Activated CD4-positive, alpha-beta T cell treated with anti-CD3 and anti-CD28 coated beads, Interleukin-2, amount 10 ng/mL, durations not matched to agents 24 days and 14 days (primary cell): ENCODE measurements around the gene ALKBH5. TPM values are rescaled to one million over a fixed set of nuclear protein-coding genes. Genes with fewer than 3 reads are reported as not detected.
A peak's percentile ranks its signal among the peaks of the same experiment; 100 is the strongest.

ENCODE experiments used
- DNase-seq: peaks from one replicate; pipeline ENCODE4 v3.0.0; 2022
- H3K27ac Mint-ChIP-seq: one replicate; pipeline ENCODE4 v1.8.0; 2022; ENCODE audit warnings: mild to moderate bottlenecking, mixed read lengths
- H3K27me3 Mint-ChIP-seq: one replicate; pipeline ENCODE4 v1.8.0; 2022; ENCODE audit warnings: mixed read lengths
- H3K36me3 Mint-ChIP-seq: one replicate; pipeline ENCODE4 v1.8.0; 2022; ENCODE audit warnings: low read depth, mild to moderate bottlenecking, mixed read lengths
- H3K4me1 Mint-ChIP-seq: one replicate; pipeline ENCODE4 v1.8.0; 2021; ENCODE audit warnings: mixed read lengths
- H3K4me3 Mint-ChIP-seq: one replicate; pipeline ENCODE4 v1.8.0; 2022; ENCODE audit warnings: mild to moderate bottlenecking, moderate library complexity, mixed read lengths
- H3K9me3 Mint-ChIP-seq: one replicate; pipeline ENCODE4 v1.8.0; 2021; ENCODE audit warnings: mixed read lengths
- intact Hi-C: fragments of 100-400 bp; cut with micrococcal nuclease; formaldehyde crosslinking; loops from one replicate; pipeline ENCODE4 v1.15.1; 2023
- total RNA-seq: library from RNA; stranded (reverse); gene quantifications from 2 replicates; pipeline ENCODE4 v1.2.3, GENCODE V29; 2022

The ALKBH5 gene
- total RNA-seq, 1 donor from 2014 or later, result 158 TPM

DNA sequence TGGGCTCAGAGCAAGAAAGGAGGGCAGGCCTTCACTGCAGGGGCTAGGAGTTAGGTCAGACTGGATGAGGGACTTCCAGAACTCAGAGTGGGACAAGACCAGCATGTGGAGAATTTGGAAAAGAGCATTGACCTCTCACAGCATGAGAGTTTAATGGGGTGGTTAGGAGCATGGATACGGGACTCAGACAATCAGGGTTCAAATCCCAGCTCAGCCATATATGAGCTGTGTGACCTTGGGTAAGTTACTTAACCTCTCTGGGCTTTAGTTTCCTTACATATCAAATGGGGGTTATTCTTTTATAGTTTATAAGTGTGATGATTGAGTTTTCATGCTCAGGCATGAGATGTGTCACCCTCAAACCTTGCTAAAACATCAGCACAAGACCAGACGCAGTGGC is 37.4 kb upstream of the ALKBH5 start:
- no peak overlapping the region for H3K27ac Mint-ChIP-seq
- H3K27me3 Mint-ChIP-seq, result no peaks in the 10 kb centered on the region
- no peaks in the 10 kb centered on the region for H3K36me3 Mint-ChIP-seq
- no peaks in the 10 kb centered on the region for H3K4me1 Mint-ChIP-seq
- no peak for DNase-seq
- no peaks in the 10 kb centered on the region for H3K9me3 Mint-ChIP-seq
- no peak overlapping the region for H3K4me3 Mint-ChIP-seq
- intact Hi-C loops, result no loop called here

DNA sequence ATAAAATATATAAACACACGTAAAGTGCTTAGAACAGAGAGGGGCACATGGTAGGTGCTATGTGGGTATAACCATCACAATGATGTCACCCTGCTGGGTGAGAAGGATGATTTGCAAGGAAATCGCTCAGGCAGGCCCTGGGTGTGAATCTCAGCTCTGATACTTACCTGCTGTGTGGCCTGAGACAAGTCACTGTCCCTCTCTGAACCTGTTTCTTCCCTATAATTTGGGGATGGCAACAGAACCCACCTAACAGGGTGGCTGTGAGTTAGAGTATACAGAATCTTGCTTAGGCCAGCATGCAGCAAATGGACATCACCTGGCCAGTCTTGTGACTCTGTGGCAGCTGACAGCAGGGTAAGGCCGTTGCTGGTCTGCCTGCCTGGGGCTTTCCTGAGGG is 36.6 kb upstream of the ALKBH5 start:
- H3K4me3 Mint-ChIP-seq, result no peak overlapping the region
- no peaks in the 10 kb centered on the region for H3K4me1 Mint-ChIP-seq
- H3K27ac Mint-ChIP-seq, result no peak overlapping the region
- H3K9me3 Mint-ChIP-seq, result no peaks in the 10 kb centered on the region
- intact Hi-C loops, result no loop called here
- H3K36me3 Mint-ChIP-seq, result no peaks in the 10 kb centered on the region
- H3K27me3 Mint-ChIP-seq, result no peaks in the 10 kb centered on the region
- no peak for DNase-seq

DNA sequence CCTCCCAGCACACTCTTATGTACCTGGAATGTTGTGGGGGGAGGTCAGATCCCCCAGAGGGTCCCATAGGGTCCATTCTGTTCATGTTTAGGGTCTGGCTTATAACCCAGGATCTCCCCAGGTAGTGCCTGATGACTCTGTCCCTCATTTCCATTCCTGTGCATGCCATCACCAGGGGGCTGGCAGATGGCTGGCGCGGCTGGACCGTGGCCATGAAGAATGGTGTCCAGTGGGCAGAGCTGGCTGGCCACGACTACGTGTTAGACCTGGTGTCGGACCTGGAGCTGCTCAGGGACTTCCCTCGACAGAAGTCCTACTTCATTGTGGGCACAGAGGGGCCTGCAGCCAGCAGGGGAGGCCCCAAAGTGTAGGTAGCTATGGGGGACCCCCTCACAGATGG is 35.0 kb upstream of the ALKBH5 start:
- H3K4me1 Mint-ChIP-seq, result peaks cover under 1% of the 10 kb centered on the region
- H3K36me3 Mint-ChIP-seq, result no peaks in the 10 kb centered on the region
- no peak overlapping the region for H3K4me3 Mint-ChIP-seq
- H3K9me3 Mint-ChIP-seq, result no peaks in the 10 kb centered on the region
- no peak overlapping the region for H3K27ac Mint-ChIP-seq
- H3K27me3 Mint-ChIP-seq, result peaks cover 2% of the 10 kb centered on the region
- DNase-seq, result no peak
- intact Hi-C loops, result no loop called here

DNA sequence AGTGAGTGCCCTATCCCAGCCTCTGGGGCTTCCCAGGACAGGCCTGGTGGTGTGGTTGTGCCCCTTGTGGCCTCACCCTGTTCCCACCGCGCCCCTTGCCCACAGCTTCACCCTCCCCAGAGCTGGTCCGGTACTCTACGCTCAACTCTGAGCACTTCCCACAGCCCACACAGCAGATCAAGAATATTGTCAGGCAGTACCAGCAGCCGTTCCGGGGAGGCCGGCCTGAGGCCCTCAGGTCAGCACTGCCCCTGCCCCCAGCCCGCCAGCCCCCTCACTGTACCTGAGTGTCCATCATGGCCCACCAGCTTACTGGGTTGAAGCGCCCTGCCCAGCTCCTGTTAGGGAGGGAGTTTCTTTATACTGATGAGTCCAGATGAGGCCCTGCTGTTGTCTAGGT is 32.3 kb upstream of the ALKBH5 start:
- peaks cover 5% of the 10 kb centered on the region for H3K4me1 Mint-ChIP-seq
- H3K27me3 Mint-ChIP-seq, result peaks cover 2% of the 10 kb centered on the region
- DNase-seq, result no peak
- H3K36me3 Mint-ChIP-seq, result no peaks in the 10 kb centered on the region
- H3K27ac Mint-ChIP-seq, result no peak overlapping the region
- intact Hi-C loops, result no loop called here
- no peaks in the 10 kb centered on the region for H3K9me3 Mint-ChIP-seq
- no peak overlapping the region for H3K4me3 Mint-ChIP-seq

- Mint-ChIP-seq H3K36me3 (no peaks in the 10 kb centered on the region), H3K27ac (no peak overlapping the region), H3K27me3 (peaks cover 2% of the 10 kb centered on the region), H3K9me3 (no peaks in the 10 kb centered on the region), H3K4me3 (no peak overlapping the region), H3K4me1 (peaks cover 17% of the 10 kb centered on the region)
- intact Hi-C loops, result no loop called here
- DNase-seq, result no peak
Observed at GRCh38 chr17:18155179-18155578, 28.4 kb upstream of the ALKBH5 start.

GRCh38 chr17:18156171-18156975 is 27.3 kb upstream of the ALKBH5 start:
- peaks cover 2% of the 10 kb centered on the region for H3K27me3 Mint-ChIP-seq
- no peaks in the 10 kb centered on the region for H3K9me3 Mint-ChIP-seq
- no peak for DNase-seq
- intact Hi-C loops, result no loop called here
- H3K36me3 Mint-ChIP-seq, result no peaks in the 10 kb centered on the region
- no peak overlapping the region for H3K4me3 Mint-ChIP-seq
- H3K4me1 Mint-ChIP-seq, result peaks cover 17% of the 10 kb centered on the region
- peak overlapping the region; percentile 29 for H3K27ac Mint-ChIP-seq

GRCh38 chr17:18156976-18157280 is 26.7 kb upstream of the ALKBH5 start:
- Mint-ChIP-seq H3K4me3 (no peak overlapping the region), H3K27me3 (peaks cover 2% of the 10 kb centered on the region), H3K27ac (no peak overlapping the region), H3K9me3 (no peaks in the 10 kb centered on the region), H3K36me3 (no peaks in the 10 kb centered on the region), H3K4me1 (peaks cover 17% of the 10 kb centered on the region)
- no peak for DNase-seq
- intact Hi-C loops, result no loop called here

GRCh38 chr17:18157354-18157985 is 26.2 kb upstream of the ALKBH5 start:
- Mint-ChIP-seq H3K36me3 (no peaks in the 10 kb centered on the region), H3K4me1 (peaks cover 17% of the 10 kb centered on the region), H3K27me3 (peaks cover 2% of the 10 kb centered on the region), H3K9me3 (no peaks in the 10 kb centered on the region), H3K27ac (no peak overlapping the region), H3K4me3 (peak overlapping the region; percentile 86)
- no peak for DNase-seq
- intact Hi-C loops, result no loop called here

- Mint-ChIP-seq H3K27ac (peak overlapping the region; percentile 87), H3K4me3 (peak overlapping the region; percentile 86), H3K4me1 (peaks cover 17% of the 10 kb centered on the region), H3K9me3 (no peaks in the 10 kb centered on the region), H3K36me3 (no peaks in the 10 kb centered on the region), H3K27me3 (no peaks in the 10 kb centered on the region)
- peak; percentile 97 for DNase-seq
- intact Hi-C loops, result loop anchor here (2.0 kb wide), 1 partner anchor 25 kb away; the partner anchor contains the start of gene ALKBH5
Observed at GRCh38 chr17:18158022-18158600, 25.5 kb upstream of the ALKBH5 start.

GRCh38 chr17:18159551-18160120 is 24.0 kb upstream of the ALKBH5 start:
- Mint-ChIP-seq H3K4me3 (no peak overlapping the region), H3K4me1 (peaks cover 12% of the 10 kb centered on the region), H3K27me3 (no peaks in the 10 kb centered on the region), H3K27ac (no peak overlapping the region), H3K9me3 (no peaks in the 10 kb centered on the region), H3K36me3 (no peaks in the 10 kb centered on the region)
- intact Hi-C loops, result loop anchor here (2.0 kb wide), 1 partner anchor 23 kb away; the partner anchor contains the start of gene ALKBH5
- no peak for DNase-seq

DNA sequence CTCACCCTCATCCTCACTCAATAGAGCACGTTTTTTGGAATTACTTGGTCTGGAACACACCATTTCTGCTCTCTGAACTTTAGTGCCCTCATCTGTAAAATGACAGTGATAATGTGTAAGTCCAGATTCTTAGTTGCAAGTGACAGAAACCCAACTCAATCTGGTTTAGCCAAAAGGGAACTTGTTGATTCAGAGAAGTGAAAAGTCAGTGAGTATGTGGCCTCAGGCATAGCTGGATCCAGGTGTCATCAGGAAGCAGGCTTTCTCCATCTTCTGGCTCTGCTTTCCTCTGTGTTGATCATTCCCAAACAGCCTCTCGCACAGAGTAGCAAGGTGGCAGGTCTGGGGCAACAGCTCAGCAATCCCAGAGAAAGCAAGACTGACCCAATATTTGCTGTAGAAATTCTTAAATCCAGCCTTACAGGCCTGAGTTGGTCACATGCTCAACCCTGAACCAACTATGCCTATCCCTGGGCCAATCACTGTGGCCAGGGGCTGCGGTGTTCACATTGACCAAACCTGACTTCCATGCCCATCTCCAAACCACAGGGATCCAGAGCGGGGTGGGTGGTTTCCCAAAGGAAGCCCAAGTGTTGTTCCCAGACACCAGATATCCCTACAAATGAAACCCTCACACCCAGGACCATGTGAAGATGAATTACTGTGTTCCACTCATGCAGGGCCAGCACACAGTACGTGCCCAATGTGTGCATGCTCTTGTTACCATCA is 23.3 kb upstream of the ALKBH5 start:
- Mint-ChIP-seq H3K36me3 (no peaks in the 10 kb centered on the region), H3K27me3 (no peaks in the 10 kb centered on the region), H3K27ac (no peak overlapping the region), H3K4me1 (peaks cover 12% of the 10 kb centered on the region), H3K4me3 (no peak overlapping the region), H3K9me3 (no peaks in the 10 kb centered on the region)
- intact Hi-C loops, result no loop called here
- DNase-seq, result no peak

DNA sequence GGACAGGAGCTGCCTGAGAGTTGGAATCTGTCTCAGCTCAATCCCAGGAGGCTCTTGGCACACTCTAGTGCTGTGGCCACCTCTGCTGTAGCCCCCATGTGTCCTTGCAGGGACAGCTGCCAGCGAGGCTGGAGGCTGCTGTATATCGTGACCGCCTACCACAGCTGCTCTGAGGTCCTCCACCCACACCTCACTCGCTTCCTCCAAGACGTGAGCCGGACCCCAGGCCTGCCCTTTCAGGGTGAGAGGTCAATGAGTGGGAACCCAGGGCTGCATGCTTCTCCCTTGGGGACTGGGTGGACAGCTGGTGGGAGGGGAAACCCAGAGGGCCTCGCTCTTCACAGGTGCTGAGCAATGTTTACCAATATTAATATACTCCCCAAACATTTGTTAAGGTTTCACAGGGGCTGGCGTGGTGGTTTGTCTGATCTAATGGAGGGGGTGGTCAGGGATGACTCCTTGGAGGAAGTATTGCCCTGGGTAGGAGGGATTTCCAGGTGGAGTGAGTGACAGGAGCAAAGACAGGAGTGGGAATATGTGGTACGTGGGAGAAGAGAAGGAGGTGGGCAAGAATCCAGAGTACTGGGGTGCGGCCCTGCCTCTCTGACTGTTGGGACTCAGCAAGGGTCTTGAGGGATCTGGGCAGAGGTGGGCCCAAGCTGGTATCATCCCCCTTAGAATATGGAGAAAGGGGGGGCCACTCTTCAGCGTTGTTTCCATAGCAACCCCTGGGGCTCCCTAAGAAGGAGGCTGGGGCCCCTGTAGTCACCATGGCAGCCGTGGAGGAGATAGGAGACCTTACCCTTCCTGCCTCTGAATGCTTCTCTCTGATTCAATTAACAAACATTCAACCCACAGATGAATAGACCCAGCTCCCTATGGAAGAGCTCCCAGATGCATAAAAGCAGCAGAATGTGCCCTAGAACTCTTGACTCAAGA is 22.2 kb upstream of the ALKBH5 start:
- intact Hi-C loops, result no loop called here
- Mint-ChIP-seq H3K27me3 (no peaks in the 10 kb centered on the region), H3K4me3 (no peak overlapping the region), H3K9me3 (no peaks in the 10 kb centered on the region), H3K27ac (no peak overlapping the region), H3K4me1 (peaks cover 10% of the 10 kb centered on the region), H3K36me3 (no peaks in the 10 kb centered on the region)
- no peak for DNase-seq

GRCh38 chr17:18163547-18163946 is 20.1 kb upstream of the ALKBH5 start:
- Mint-ChIP-seq H3K4me1 (peaks cover 3% of the 10 kb centered on the region), H3K9me3 (no peaks in the 10 kb centered on the region), H3K4me3 (no peak overlapping the region), H3K27ac (no peak overlapping the region), H3K36me3 (no peaks in the 10 kb centered on the region), H3K27me3 (no peaks in the 10 kb centered on the region)
- no peak for DNase-seq
- intact Hi-C loops, result no loop called here
